Measurements from ENCODE around the gene LGALS3.

DNA sequence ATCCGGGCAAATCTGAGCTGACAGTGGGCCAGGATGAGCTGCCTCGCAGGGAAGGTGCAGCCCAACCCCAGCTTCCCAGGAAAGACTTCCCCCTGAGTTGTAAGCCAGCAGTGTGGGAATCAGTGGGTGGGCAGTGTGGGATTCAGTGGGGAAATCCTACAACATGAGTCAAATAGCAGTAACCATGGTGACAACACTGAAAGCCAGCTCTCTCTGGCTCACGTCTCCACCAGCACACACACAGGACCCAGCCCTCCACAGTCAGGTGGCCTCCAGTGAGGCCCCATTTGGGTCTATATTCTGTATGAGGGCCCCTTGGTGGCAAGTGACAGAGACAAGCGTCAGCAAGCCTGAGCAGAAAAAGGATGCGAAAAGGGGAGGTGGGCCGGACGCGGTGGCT is 6.0 kb upstream of the LGALS3 start:
- TF ChIP-seq CTCF (IDR thresholded peaks at IDR 0.05), result no peak
- no peak for TF ChIP-seq POLR2A (IDR thresholded peaks at IDR 0.05)
